ENCODE data around the gene NIT2. TPM values are rescaled to one million over a fixed set of nuclear protein-coding genes. Genes with fewer than 3 reads are reported as not detected.

The NIT2 gene
- total and polyA plus RNA-seq, 10 of the 15 experiments (the other 5 are each of a cell fraction or from before 2014, with no cell fraction given), result 49.3 to 215 (median 76.4) TPM

DNA sequence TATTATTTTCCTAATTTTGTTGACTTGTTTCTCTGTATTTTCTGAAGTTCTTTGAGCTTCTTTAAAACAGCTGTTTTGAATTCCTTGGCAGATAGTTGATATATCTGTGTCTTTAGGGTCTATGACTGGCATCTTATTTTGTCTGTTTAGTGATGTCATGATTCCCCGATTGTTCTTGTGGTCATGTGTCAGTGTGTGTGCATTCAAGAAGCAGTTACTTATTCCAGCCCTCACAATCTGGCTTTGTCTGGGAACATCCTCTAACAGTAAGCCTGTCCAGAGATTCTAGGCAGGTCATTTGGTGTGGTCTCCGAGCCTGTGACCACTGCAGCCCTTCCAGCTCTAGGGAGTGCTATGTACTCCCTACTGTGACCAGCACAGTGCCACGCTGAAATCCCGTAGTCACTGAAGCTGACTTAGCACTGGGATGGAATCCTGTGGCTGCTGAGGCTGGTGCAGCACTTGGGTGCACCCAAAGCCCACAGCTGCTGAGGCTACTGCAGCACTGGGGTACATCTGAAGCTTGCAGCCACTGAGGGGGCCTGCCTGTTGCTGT is 73.5 kb downstream of the NIT2 start (continued):
- no peak for TF ChIP-seq CHD4 (IDR thresholded peaks at IDR 0.05)
- TF ChIP-seq IRF5 (IDR thresholded peaks at IDR 0.05; ENCODE audit: borderline replicate concordance), result no peak
- no peak for TF ChIP-seq FOS (IDR thresholded peaks at IDR 0.05; ENCODE audit: borderline replicate concordance, extremely low read depth, insufficient read length)
- TF ChIP-seq DPF2 (IDR thresholded peaks at IDR 0.05), result no peak
- no peak for TF ChIP-seq SMAD1 (IDR thresholded peaks at IDR 0.05; ENCODE audit: low read depth, partially characterized antibody)
- no peak for TF ChIP-seq POU2F2 (IDR thresholded peaks at IDR 0.05; ENCODE audit: borderline replicate concordance, low read depth, low read length)

Other genes with a start within 250 kb of the NIT2 start
- 3.6 and 4.6 TPM in 2 replicates for gene FILIP1L, start 220.3 kb upstream of the NIT2 start, total RNA-seq (2014; rRNA removed)
- 5.0 and 5.7 TPM in 2 replicates for gene FILIP1L, start 220.3 kb upstream of the NIT2 start, total RNA-seq (2014; rRNA removed; fragmentation: Illumina TruSeq; extraction: Trizol)
- 3.3 and 3.4 TPM in 2 replicates for gene FILIP1L, start 220.3 kb upstream of the NIT2 start, total RNA-seq (2021)
- 0.24 and 0.36 TPM in 2 replicates for gene FILIP1L, start 220.3 kb upstream of the NIT2 start, polyA plus RNA-seq (2011; rRNA removed)
- gene FILIP1L, start 220.3 kb upstream of the NIT2 start, polyA plus RNA-seq (2014; fragmentation: Illumina TruSeq; extraction: Trizol), result 6.1 and 9.7 TPM in 2 replicates
- gene FILIP1L, start 220.3 kb upstream of the NIT2 start, polyA plus RNA-seq (2014; fragmentation: Nextera tagmentation; extraction: Ambion mirVana), result 1 to 10 TPM; 1.3 to 1.7 TPM
- 2.4 and 3.8 TPM in 2 replicates for gene FILIP1L, start 220.3 kb upstream of the NIT2 start, polyA plus RNA-seq (2014; rRNA removed)
- gene FILIP1L, start 220.3 kb upstream of the NIT2 start, polyA plus RNA-seq (2016; fragmentation: Nextera tagmentation; extraction: Ambion mirVana), result 1 to 10 TPM; 3.3 to 4.6 TPM
- gene TBC1D23, start 73.8 kb upstream of the NIT2 start, total RNA-seq (2014; rRNA removed), result 16.0 and 20.0 TPM in 2 replicates
- 18.6 and 19.4 TPM in 2 replicates for gene TBC1D23, start 73.8 kb upstream of the NIT2 start, total RNA-seq (2014; rRNA removed; fragmentation: Illumina TruSeq; extraction: Trizol)
- gene TBC1D23, start 73.8 kb upstream of the NIT2 start, total RNA-seq (2021), result 17.0 and 18.1 TPM in 2 replicates
- 22.8 and 36.0 TPM in 2 replicates for gene TBC1D23, start 73.8 kb upstream of the NIT2 start, polyA plus RNA-seq (2011; rRNA removed)
- 12.6 and 15.5 TPM in 2 replicates for gene TBC1D23, start 73.8 kb upstream of the NIT2 start, polyA plus RNA-seq (2014; fragmentation: Illumina TruSeq; extraction: Trizol)
- gene TBC1D23, start 73.8 kb upstream of the NIT2 start, polyA plus RNA-seq (2014; fragmentation: Nextera tagmentation; extraction: Ambion mirVana), result 10 to 100 TPM; 13.5 to 16.2 TPM
- gene TBC1D23, start 73.8 kb upstream of the NIT2 start, polyA plus RNA-seq (2014; rRNA removed), result 8.2 and 9.8 TPM in 2 replicates
- 10 to 100 TPM; 20.6 to 23.2 TPM for gene TBC1D23, start 73.8 kb upstream of the NIT2 start, polyA plus RNA-seq (2016; fragmentation: Nextera tagmentation; extraction: Ambion mirVana)
- 44.0 and 44.8 TPM in 2 replicates for gene TOMM70, start 66.3 kb downstream of the NIT2 start, total RNA-seq (2014; rRNA removed)
- 62.3 and 64.1 TPM in 2 replicates for gene TOMM70, start 66.3 kb downstream of the NIT2 start, total RNA-seq (2014; rRNA removed; fragmentation: Illumina TruSeq; extraction: Trizol)
- gene TOMM70, start 66.3 kb downstream of the NIT2 start, total RNA-seq (2021), result 46.2 and 46.6 TPM in 2 replicates
- gene TOMM70, start 66.3 kb downstream of the NIT2 start, polyA plus RNA-seq (2011; rRNA removed), result 47.8 and 77.8 TPM in 2 replicates
- gene TOMM70, start 66.3 kb downstream of the NIT2 start, polyA plus RNA-seq (2014; fragmentation: Illumina TruSeq; extraction: Trizol), result 57.1 and 68.3 TPM in 2 replicates
- gene TOMM70, start 66.3 kb downstream of the NIT2 start, polyA plus RNA-seq (2014; fragmentation: Nextera tagmentation; extraction: Ambion mirVana), result 10 to 100 TPM; 12.7 to 22.6 TPM
- gene TOMM70, start 66.3 kb downstream of the NIT2 start, polyA plus RNA-seq (2014; rRNA removed), result 34.2 and 38.5 TPM in 2 replicates
- gene TOMM70, start 66.3 kb downstream of the NIT2 start, polyA plus RNA-seq (2016; fragmentation: Nextera tagmentation; extraction: Ambion mirVana), result 10 to 100 TPM; 33.6 to 33.8 TPM
- gene LNP1, start 66.8 kb downstream of the NIT2 start, total RNA-seq (2014; rRNA removed), result 2.8 and 4.4 TPM in 2 replicates
- 3.7 and 4.2 TPM in 2 replicates for gene LNP1, start 66.8 kb downstream of the NIT2 start, total RNA-seq (2014; rRNA removed; fragmentation: Illumina TruSeq; extraction: Trizol)
- gene LNP1, start 66.8 kb downstream of the NIT2 start, total RNA-seq (2021), result 2.4 and 2.5 TPM in 2 replicates
- 3.7 and 4.1 TPM in 2 replicates for gene LNP1, start 66.8 kb downstream of the NIT2 start, polyA plus RNA-seq (2011; rRNA removed)
- 3.4 and 3.5 TPM in 2 replicates for gene LNP1, start 66.8 kb downstream of the NIT2 start, polyA plus RNA-seq (2014; fragmentation: Illumina TruSeq; extraction: Trizol)
- gene LNP1, start 66.8 kb downstream of the NIT2 start, polyA plus RNA-seq (2014; fragmentation: Nextera tagmentation; extraction: Ambion mirVana), result 1 to 10 TPM; 2.1 to 2.5 TPM
- gene LNP1, start 66.8 kb downstream of the NIT2 start, polyA plus RNA-seq (2014; rRNA removed), result 2.4 and 2.5 TPM in 2 replicates
- gene LNP1, start 66.8 kb downstream of the NIT2 start, polyA plus RNA-seq (2016; fragmentation: Nextera tagmentation; extraction: Ambion mirVana), result 1 to 10 TPM; 2.5 to 3.3 TPM
- gene TMEM45A, start 157.9 kb downstream of the NIT2 start, total RNA-seq (2014; rRNA removed), result 0.34 and 1.0 TPM in 2 replicates
- 0.72 and 0.78 TPM in 2 replicates for gene TMEM45A, start 157.9 kb downstream of the NIT2 start, total RNA-seq (2014; rRNA removed; fragmentation: Illumina TruSeq; extraction: Trizol)
- gene TMEM45A, start 157.9 kb downstream of the NIT2 start, total RNA-seq (2021), result 0.90 and 1.0 TPM in 2 replicates
- 5.3 and 10.0 TPM in 2 replicates for gene TMEM45A, start 157.9 kb downstream of the NIT2 start, polyA plus RNA-seq (2011; rRNA removed)
- 0.62 and 0.95 TPM in 2 replicates for gene TMEM45A, start 157.9 kb downstream of the NIT2 start, polyA plus RNA-seq (2014; fragmentation: Illumina TruSeq; extraction: Trizol)
- gene TMEM45A, start 157.9 kb downstream of the NIT2 start, polyA plus RNA-seq (2014; fragmentation: Nextera tagmentation; extraction: Ambion mirVana), result 1 to 10 TPM; 2.5 to 3.0 TPM
- gene TMEM45A, start 157.9 kb downstream of the NIT2 start, polyA plus RNA-seq (2014; rRNA removed), result 0.66 and 0.96 TPM in 2 replicates
- under 1 TPM; 0.60 to 0.77 TPM for gene TMEM45A, start 157.9 kb downstream of the NIT2 start, polyA plus RNA-seq (2016; fragmentation: Nextera tagmentation; extraction: Ambion mirVana)